ENCODE measurements around the gene FMN1.
"Not testable (repeated sequence)": the region's sequence is repeated elsewhere in the genome, so short reads cannot be mapped to it uniquely, and the experiment has no call there.

Gene FMN1

GRCh38 chr15:33076937-33077336, 117.6 kb downstream of the FMN1 start:
- no peak for TF ChIP-seq CTCF (IDR thresholded peaks at IDR 0.05; ENCODE audit: borderline replicate concordance, control extremely low read depth, extremely low read depth, insufficient read depth, missing control alignments)
- in situ Hi-C loops (cut with MboI; ENCODE audit: low sequenced_read_pairs, unreplicated experiment) = no loop called here
- no peak for DNase-seq (ENCODE audit: low spot score)

- in situ Hi-C loops (cut with MboI; ENCODE audit: low sequenced_read_pairs, unreplicated experiment) = no loop called here
- DNase-seq (ENCODE audit: low spot score) = no peak
- TF ChIP-seq CTCF (IDR thresholded peaks at IDR 0.05; ENCODE audit: borderline replicate concordance, control extremely low read depth, extremely low read depth, insufficient read depth, missing control alignments) = no peak
These were observed 119.6 kb downstream of the FMN1 start for GRCh38 chr15:33074942-33075341.

GRCh38 chr15:33074212-33074611, 120.3 kb downstream of the FMN1 start:
- in situ Hi-C loops (cut with MboI; ENCODE audit: low sequenced_read_pairs, unreplicated experiment) = no loop called here
- DNase-seq (ENCODE audit: low spot score) = no peak
- TF ChIP-seq CTCF (IDR thresholded peaks at IDR 0.05; ENCODE audit: borderline replicate concordance, control extremely low read depth, extremely low read depth, insufficient read depth, missing control alignments) = no peak

GRCh38 chr15:33071451-33071850, 123.1 kb downstream of the FMN1 start:
- no peak for DNase-seq (ENCODE audit: low spot score)
- no peak for TF ChIP-seq CTCF (IDR thresholded peaks at IDR 0.05; ENCODE audit: borderline replicate concordance, control extremely low read depth, extremely low read depth, insufficient read depth, missing control alignments)
- in situ Hi-C loops (cut with MboI; ENCODE audit: low sequenced_read_pairs, unreplicated experiment) = no loop called here

GRCh38 chr15:33069903-33070302, 124.6 kb downstream of the FMN1 start:
- DNase-seq (ENCODE audit: low spot score); in situ Hi-C loops (cut with MboI; ENCODE audit: low sequenced_read_pairs, unreplicated experiment): not testable (repeated sequence)

GRCh38 chr15:33069161-33069560, 125.4 kb downstream of the FMN1 start:
- no peak for TF ChIP-seq CTCF (IDR thresholded peaks at IDR 0.05; ENCODE audit: borderline replicate concordance, control extremely low read depth, extremely low read depth, insufficient read depth, missing control alignments)
- no peak for DNase-seq (ENCODE audit: low spot score)
- in situ Hi-C loops (cut with MboI; ENCODE audit: low sequenced_read_pairs, unreplicated experiment) = no loop called here

GRCh38 chr15:33068511-33068990, 126.0 kb downstream of the FMN1 start:
- DNase-seq (ENCODE audit: low spot score) = no peak
- in situ Hi-C loops (cut with MboI; ENCODE audit: low sequenced_read_pairs, unreplicated experiment) = no loop called here
- TF ChIP-seq CTCF (IDR thresholded peaks at IDR 0.05; ENCODE audit: borderline replicate concordance, control extremely low read depth, extremely low read depth, insufficient read depth, missing control alignments) = no peak
